Neural progenitor cell (in vitro differentiated cells): Measurements from ENCODE around the gene NEURL4. TPM values are rescaled to one million over a fixed set of nuclear protein-coding genes. Genes with fewer than 3 reads are reported as not detected.

ENCODE experiments used
- DNase-seq: peaks from one replicate; pipeline ENCODE4 v3.0.0-alpha.2; 2016; ENCODE audit warnings: low spot score
- H2AFZ ChIP-seq: fragments of 200-600 bp; sonication (generic); replicated peaks from 2 replicates; pipeline ENCODE4 v1.6.1; 2016; ENCODE audit warnings: antibody characterized with exemption
- H3F3A ChIP-seq: fragments of 200-600 bp; sonication (generic); 2 replicates; pipeline ENCODE4 v1.6.1; 2016; ENCODE audit warnings: antibody characterized with exemption, low read depth
- H3K27ac ChIP-seq: fragments of 200-600 bp; sonication (generic); 2 replicates; pipeline ENCODE4 v1.5.1; 2016; ENCODE audit warnings: mild to moderate bottlenecking
- H3K27me3 ChIP-seq: fragments of 200-600 bp; sonication (generic); 2 replicates; pipeline ENCODE4 v1.6.1; 2016; ENCODE audit warnings: mild to moderate bottlenecking, moderate library complexity
- H3K36me3 ChIP-seq: fragments of 200-600 bp; sonication (generic); 2 replicates; pipeline ENCODE4 v1.5.1; 2016
- H3K4me1 ChIP-seq: fragments of 200-600 bp; sonication (generic); 2 replicates; pipeline ENCODE4 v1.6.1; 2016; ENCODE audit warnings: mixed run types
- H3K4me2 ChIP-seq: fragments of 200-600 bp; sonication (generic); 2 replicates; pipeline ENCODE4 v1.6.1; 2016
- H3K4me3 ChIP-seq: fragments of 200-600 bp; sonication (generic); 2 replicates; pipeline ENCODE4 v1.5.1; 2016
- H3K79me2 ChIP-seq: fragments of 200-600 bp; sonication (generic); 2 replicates; pipeline ENCODE4 v1.6.1; 2016; ENCODE audit warnings: low read depth
- H3K9ac ChIP-seq: fragments of 200-600 bp; sonication (generic); 2 replicates; pipeline ENCODE4 v1.6.1; 2016
- H3K9me3 ChIP-seq: fragments of 200-600 bp; sonication (generic); 2 replicates; pipeline ENCODE4 v1.5.1; 2016; ENCODE audit warnings: low read depth
- H4K20me1 ChIP-seq: fragments of 200-600 bp; sonication (generic); 2 replicates; pipeline ENCODE4 v1.6.1; 2016; ENCODE audit warnings: low read depth
- H3K27ac Mint-ChIP-seq: 3 replicates; pipeline ENCODE4 v1.8.0; 2021; ENCODE audit warnings: mixed read lengths
- H3K27me3 Mint-ChIP-seq: 2 replicates; pipeline ENCODE4 v1.8.0; 2022; ENCODE audit warnings: low read depth, mild to moderate bottlenecking, inconsistent platforms, moderate library complexity, mixed read lengths; ENCODE audit not compliant: insufficient read depth
- H3K36me3 Mint-ChIP-seq: 3 replicates; pipeline ENCODE4 v1.8.0; 2021; ENCODE audit warnings: mixed read lengths
- H3K4me1 Mint-ChIP-seq: 3 replicates; pipeline ENCODE4 v1.8.0; 2021; ENCODE audit warnings: mixed read lengths
- H3K4me3 Mint-ChIP-seq: 3 replicates; pipeline ENCODE4 v1.8.0; 2021; ENCODE audit warnings: mild to moderate bottlenecking, moderate library complexity, mixed read lengths
- H3K9me3 Mint-ChIP-seq: 3 replicates; pipeline ENCODE4 v1.8.0; 2020; ENCODE audit warnings: mixed read lengths
- EZH2 ChIP-seq: fragments of 200-600 bp; sonication (generic); IDR thresholded peaks from 2 replicates; pipeline ENCODE4 v1.6.1; 2017; ENCODE audit warnings: antibody characterized with exemption, mild to moderate bottlenecking, moderate library complexity
- EZH2phosphoT487 ChIP-seq: fragments of 200-600 bp; sonication (generic); IDR thresholded peaks from 2 replicates; pipeline ENCODE4 v1.6.1; 2017; ENCODE audit warnings: antibody characterized with exemption
- total RNA-seq: library from RNA; depleted of rRNA; stranded (reverse); fragments of >200 nt; gene quantifications from 2 replicates; pipeline ENCODE4 v1.2.3, GENCODE V29; 2015; ENCODE audit warnings: low replicate concordance
- TF ChIP-seq, protein P1 (sequence below): fragments of 200-600 bp; sonication (generic); IDR thresholded peaks from 2 replicates; pipeline ENCODE4 v1.5.1; 2017; ENCODE audit warnings: antibody characterized with exemption, mild to moderate bottlenecking

Gene NEURL4
- total RNA-seq, 1 donor from 2014 or later = 5.1 TPM

DNA sequence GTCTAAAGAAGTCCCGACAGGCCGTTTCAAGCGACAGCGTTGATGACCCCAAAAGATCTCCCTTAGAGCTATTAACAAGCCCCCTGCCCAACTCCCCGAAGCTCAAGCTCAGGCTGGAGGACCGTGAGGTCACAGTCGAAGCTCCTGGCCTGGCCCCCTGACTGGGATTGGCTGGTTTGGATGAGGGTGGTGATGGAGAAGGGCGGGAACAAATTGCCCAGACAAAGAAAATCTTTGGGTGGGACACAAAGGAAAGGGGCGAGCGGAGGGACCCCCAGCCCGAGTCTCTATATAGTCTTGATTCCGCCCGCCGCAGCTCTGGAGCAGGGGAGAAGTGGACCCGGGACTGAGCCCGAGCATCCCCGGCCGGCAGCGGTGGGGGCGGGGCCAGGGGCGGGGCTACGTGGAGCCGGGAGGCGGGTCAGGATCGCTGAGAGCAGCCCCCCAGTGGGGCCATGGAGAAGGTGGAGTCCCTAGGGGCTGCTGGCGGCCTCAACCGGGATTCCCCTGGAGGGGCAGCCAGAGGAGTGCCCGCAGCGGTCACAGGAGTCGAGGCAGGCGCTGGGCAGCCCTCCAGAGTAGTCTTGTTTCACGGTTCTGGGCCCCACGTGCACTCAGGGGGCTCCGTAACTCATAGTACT, 982 bp upstream of the NEURL4 start:
- Histone ChIP-seq H4K20me1 (no peaks in the 10 kb centered on the region), H3K4me2 (peak overlapping the region; percentile 74), H3F3A (peaks cover 22% of the 10 kb centered on the region), H3K4me3 (peak overlapping the region; percentile 94), H3K36me3 (no peaks in the 10 kb centered on the region), H2AFZ (peak overlapping the region; percentile 86), H3K27me3 (no peaks in the 10 kb centered on the region), H3K9me3 (no peaks in the 10 kb centered on the region), H3K9ac (no peak overlapping the region), H3K79me2 (peaks cover 20% of the 10 kb centered on the region), H3K4me1 (peaks cover 14% of the 10 kb centered on the region), H3K27ac (peak overlapping the region; percentile 79)
- TF ChIP-seq, protein P1, sequence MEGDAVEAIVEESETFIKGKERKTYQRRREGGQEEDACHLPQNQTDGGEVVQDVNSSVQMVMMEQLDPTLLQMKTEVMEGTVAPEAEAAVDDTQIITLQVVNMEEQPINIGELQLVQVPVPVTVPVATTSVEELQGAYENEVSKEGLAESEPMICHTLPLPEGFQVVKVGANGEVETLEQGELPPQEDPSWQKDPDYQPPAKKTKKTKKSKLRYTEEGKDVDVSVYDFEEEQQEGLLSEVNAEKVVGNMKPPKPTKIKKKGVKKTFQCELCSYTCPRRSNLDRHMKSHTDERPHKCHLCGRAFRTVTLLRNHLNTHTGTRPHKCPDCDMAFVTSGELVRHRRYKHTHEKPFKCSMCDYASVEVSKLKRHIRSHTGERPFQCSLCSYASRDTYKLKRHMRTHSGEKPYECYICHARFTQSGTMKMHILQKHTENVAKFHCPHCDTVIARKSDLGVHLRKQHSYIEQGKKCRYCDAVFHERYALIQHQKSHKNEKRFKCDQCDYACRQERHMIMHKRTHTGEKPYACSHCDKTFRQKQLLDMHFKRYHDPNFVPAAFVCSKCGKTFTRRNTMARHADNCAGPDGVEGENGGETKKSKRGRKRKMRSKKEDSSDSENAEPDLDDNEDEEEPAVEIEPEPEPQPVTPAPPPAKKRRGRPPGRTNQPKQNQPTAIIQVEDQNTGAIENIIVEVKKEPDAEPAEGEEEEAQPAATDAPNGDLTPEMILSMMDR = peak; percentile 4
- TF ChIP-seq EZH2phosphoT487 = no peak
- no peak for TF ChIP-seq EZH2
- H3K36me3 Mint-ChIP-seq = peaks cover 2% of the 10 kb centered on the region
- H3K27me3 Mint-ChIP-seq = peaks cover 14% of the 10 kb centered on the region
- H3K27ac Mint-ChIP-seq = peak overlapping the region; percentile 95
- peak overlapping the region; percentile 94 for H3K4me3 Mint-ChIP-seq
- no peaks in the 10 kb centered on the region for H3K9me3 Mint-ChIP-seq
- peak; percentile 92 for DNase-seq
- H3K4me1 Mint-ChIP-seq = peaks cover 28% of the 10 kb centered on the region

DNA sequence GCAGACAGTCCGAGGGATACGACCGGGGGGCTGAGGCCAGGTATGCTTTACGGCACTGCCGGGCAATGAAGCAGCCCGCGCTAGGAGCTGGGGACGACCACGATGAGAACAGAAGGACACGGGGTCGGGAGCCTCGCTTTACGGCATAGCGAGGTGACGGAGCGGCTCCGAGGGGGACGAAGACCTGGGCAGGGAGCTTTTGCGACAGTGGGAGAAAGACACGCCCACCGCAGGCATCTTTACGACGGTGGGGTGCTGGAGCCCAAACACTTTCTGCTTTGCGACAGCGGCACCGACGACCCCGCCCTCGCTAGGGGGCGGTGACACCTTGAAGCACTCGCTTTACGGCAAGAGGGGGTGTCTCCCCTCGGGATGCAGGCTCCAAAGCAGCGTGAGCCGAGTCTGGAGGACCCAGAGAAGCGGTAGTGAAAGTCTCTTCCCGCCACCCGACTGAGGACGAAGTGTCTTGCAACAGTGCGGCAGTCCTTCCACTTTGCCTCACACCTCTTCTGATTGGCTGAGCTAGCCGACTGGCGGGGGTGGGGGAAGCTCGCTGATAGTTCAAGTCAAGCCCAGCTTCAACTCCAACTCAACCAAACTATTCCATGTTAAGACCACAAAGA, 350 bp upstream of the NEURL4 start:
- H3K36me3 ChIP-seq = no peaks in the 10 kb centered on the region
- Mint-ChIP-seq H3K27me3 (peaks cover 12% of the 10 kb centered on the region), H3K27ac (peak overlapping the region; percentile 95), H3K4me3 (peak overlapping the region; percentile 94), H3K4me1 (peaks cover 28% of the 10 kb centered on the region), H3K9me3 (no peaks in the 10 kb centered on the region), H3K36me3 (peaks cover 4% of the 10 kb centered on the region)
- H2AFZ ChIP-seq = peak overlapping the region; percentile 86
- H3K27me3 ChIP-seq = no peaks in the 10 kb centered on the region
- H3K4me3 ChIP-seq = peak overlapping the region; percentile 94
- H4K20me1 ChIP-seq = peaks cover 1% of the 10 kb centered on the region
- TF ChIP-seq EZH2 (no peak), EZH2phosphoT487 (no peak)
- TF ChIP-seq, protein P1 = peak; percentile 16
- peaks cover 20% of the 10 kb centered on the region for H3K79me2 ChIP-seq
- H3K27ac ChIP-seq = peak overlapping the region; percentile 79
- peaks cover 14% of the 10 kb centered on the region for H3K4me1 ChIP-seq
- no peaks in the 10 kb centered on the region for H3K9me3 ChIP-seq
- no peak overlapping the region for H3K9ac ChIP-seq
- peak overlapping the region; percentile 74 for H3K4me2 ChIP-seq
- H3F3A ChIP-seq = peaks cover 24% of the 10 kb centered on the region
- peak; percentile 99 for DNase-seq

DNA sequence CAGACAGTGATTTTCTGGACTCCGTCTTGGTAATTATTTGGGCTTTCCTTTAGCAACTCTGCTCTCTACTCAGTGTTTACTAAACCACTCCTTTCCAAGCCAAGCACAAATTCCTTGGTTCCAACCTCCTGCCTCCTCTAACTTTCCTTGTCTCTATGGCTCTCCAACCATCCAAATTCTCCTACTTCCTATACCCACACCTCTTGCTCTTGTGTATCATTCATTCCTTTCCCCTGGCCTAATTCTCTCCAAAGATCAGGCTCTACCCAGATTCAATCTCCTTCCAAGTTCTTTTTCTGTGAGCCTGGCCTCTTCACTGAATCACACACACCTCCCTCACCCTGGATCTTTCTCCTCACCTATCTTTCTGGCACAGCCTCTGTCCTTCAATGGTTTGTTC, 1.1 kb downstream of the NEURL4 start:
- peaks cover 12% of the 10 kb centered on the region for H3K27me3 Mint-ChIP-seq
- no peak overlapping the region for H3K27ac ChIP-seq
- no peak overlapping the region for H3K27ac Mint-ChIP-seq
- peaks cover 20% of the 10 kb centered on the region for H3K79me2 ChIP-seq
- peaks cover 28% of the 10 kb centered on the region for H3K4me1 Mint-ChIP-seq
- peak overlapping the region; percentile 98 for H3K4me3 Mint-ChIP-seq
- peak overlapping the region; percentile 94 for H3K4me3 ChIP-seq
- peaks cover 14% of the 10 kb centered on the region for H3K4me1 ChIP-seq
- no peak for DNase-seq
- H3F3A ChIP-seq = peaks cover 27% of the 10 kb centered on the region
- H2AFZ ChIP-seq = no peak overlapping the region
- peaks cover 4% of the 10 kb centered on the region for H4K20me1 ChIP-seq
- TF ChIP-seq, protein P1 = no peak
- TF ChIP-seq EZH2 (no peak), EZH2phosphoT487 (no peak)
- H3K9me3 ChIP-seq = no peaks in the 10 kb centered on the region
- peak overlapping the region; percentile 79 for H3K9ac ChIP-seq
- no peaks in the 10 kb centered on the region for H3K36me3 ChIP-seq
- no peaks in the 10 kb centered on the region for H3K9me3 Mint-ChIP-seq
- peaks cover 9% of the 10 kb centered on the region for H3K36me3 Mint-ChIP-seq
- H3K27me3 ChIP-seq = no peaks in the 10 kb centered on the region
- H3K4me2 ChIP-seq = peak overlapping the region; percentile 96
